ENCODE measurements around the gene GAS2. TPM values are rescaled to one million over a fixed set of nuclear protein-coding genes. Genes with fewer than 3 reads are reported as not detected.

The GAS2 gene
- total RNA-seq, 3 donors from 2014 or later: 1.4 to 2.9 (median 1.5) TPM

DNA sequence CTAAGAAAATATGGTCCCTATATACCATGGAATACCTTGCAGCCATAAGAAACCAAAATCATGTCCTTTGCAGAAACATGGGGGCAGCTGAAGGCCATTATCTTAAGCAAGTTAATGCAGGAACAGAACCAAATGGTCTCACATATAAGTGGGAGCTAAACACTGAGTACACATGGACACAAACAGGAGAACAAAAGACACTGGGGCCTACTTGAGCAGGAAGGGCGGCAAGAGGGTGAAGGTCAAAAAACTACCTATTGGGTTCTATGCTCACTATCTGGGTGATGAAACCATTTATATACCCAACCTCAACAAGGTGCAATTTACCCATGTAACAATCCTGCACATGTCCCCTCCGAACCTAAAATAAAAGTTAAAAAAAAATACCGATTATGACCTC lies 22.5 kb downstream of the GAS2 start:
- Mint-ChIP-seq H3K36me3 (ENCODE audit: insufficient read depth) (no peaks in the 10 kb centered on the region), H3K9me3 (no peaks in the 10 kb centered on the region), H3K27me3 (ENCODE audit: low read depth) (no peaks in the 10 kb centered on the region), H3K4me3 (no peak overlapping the region), H3K4me1 (ENCODE audit: low read depth) (peaks cover 14% of the 10 kb centered on the region)
- no peak for ATAC-seq
- DNase-seq: no peak

DNA sequence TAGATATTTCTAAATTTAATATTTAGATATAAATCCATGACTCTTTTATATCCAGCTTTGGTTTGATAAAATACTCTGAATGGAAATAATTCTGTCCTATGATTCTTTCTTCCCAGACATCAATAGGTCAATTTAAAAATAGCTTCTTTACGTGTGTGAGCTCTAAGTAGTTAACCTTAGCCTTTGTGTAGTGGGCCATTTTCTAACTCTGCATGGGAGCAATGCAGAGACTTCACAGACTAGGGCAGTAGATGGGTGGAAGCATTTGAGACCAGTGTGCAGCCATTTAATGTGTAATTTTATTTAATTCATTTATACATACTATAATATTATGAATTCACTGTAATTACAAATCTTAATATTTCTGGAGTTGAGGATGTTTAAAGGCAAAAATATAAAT lies 23.8 kb downstream of the GAS2 start:
- no peaks in the 10 kb centered on the region for H3K9me3 Mint-ChIP-seq
- no peak for ATAC-seq
- peaks cover 14% of the 10 kb centered on the region for H3K4me1 Mint-ChIP-seq (ENCODE audit: low read depth)
- no peaks in the 10 kb centered on the region for H3K27me3 Mint-ChIP-seq (ENCODE audit: low read depth)
- no peak overlapping the region for H3K4me3 Mint-ChIP-seq
- no peaks in the 10 kb centered on the region for H3K36me3 Mint-ChIP-seq (ENCODE audit: insufficient read depth)
- no peak for DNase-seq

DNA sequence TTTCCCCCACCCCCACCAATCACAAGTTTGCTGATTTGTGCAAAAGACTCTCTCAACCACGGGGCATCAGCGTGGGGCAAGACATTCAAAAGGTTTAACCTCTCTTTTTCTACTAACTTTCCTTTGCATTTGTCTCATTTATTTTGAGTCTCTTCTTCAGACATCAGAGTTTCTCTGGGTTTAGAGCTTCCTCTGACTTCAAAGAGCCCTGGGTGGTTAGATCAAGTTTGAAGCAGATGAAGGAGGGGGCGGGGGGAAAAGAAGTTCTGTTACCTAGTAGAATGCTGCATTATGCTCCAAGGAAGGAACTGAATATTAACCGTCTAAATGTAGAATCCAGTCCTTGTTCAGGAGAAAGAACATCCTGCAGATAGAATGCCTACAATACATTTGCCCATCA lies 24.5 kb downstream of the GAS2 start:
- Mint-ChIP-seq H3K9me3 (no peaks in the 10 kb centered on the region), H3K4me3 (peak overlapping the region; percentile 16), H3K36me3 (ENCODE audit: insufficient read depth) (no peaks in the 10 kb centered on the region), H3K4me1 (ENCODE audit: low read depth) (peaks cover 14% of the 10 kb centered on the region), H3K27me3 (ENCODE audit: low read depth) (no peaks in the 10 kb centered on the region)
- ATAC-seq: peak; percentile 60 to 74
- peak; percentile 5 for DNase-seq

DNA sequence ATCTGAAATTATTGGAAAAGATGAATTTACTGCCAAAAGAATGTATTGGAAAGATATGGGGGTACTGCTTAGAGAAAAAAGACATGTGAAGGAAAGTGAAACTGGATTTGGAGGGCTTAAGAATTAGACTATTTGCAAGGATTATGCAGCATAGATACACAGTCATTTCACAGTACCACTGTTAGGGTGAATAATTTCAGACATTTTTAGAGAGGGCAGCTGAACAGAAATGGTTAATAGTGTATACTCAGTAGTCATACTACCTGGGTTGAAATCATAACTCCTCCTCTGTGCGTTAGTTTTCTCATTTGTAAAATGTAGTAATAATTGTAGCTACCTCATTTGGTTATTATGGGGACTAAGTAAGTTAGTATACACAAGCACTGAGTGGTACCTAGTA lies 33.0 kb downstream of the GAS2 start:
- no peak overlapping the region for H3K4me3 Mint-ChIP-seq
- H3K36me3 Mint-ChIP-seq (ENCODE audit: insufficient read depth): no peaks in the 10 kb centered on the region
- peak in 1 of 2 donors; percentile 46 for ATAC-seq
- peaks cover 3% of the 10 kb centered on the region for H3K4me1 Mint-ChIP-seq (ENCODE audit: low read depth)
- H3K27me3 Mint-ChIP-seq (ENCODE audit: low read depth): no peaks in the 10 kb centered on the region
- DNase-seq: no peak
- no peaks in the 10 kb centered on the region for H3K9me3 Mint-ChIP-seq

DNA sequence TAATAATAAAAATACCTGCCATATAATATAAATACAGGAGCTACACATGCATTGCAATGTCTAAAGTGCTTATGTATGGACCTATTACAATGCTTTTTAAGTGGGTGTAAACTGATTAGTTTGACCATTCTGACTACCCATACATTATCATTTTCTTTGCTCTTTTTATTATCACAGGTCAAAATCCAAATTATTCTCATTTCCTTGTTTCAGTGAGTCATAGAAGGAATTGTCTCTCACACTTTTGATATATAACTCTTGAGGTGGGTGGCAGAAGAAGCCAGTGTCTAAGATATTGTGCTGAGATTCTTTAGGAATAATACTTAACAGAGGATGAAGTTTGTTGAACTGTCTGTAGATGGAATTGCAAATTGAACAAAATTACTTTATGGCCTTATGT lies 35.6 kb downstream of the GAS2 start:
- H3K36me3 Mint-ChIP-seq (ENCODE audit: insufficient read depth): no peaks in the 10 kb centered on the region
- H3K4me1 Mint-ChIP-seq (ENCODE audit: low read depth): peaks cover 3% of the 10 kb centered on the region
- H3K27me3 Mint-ChIP-seq (ENCODE audit: low read depth): no peaks in the 10 kb centered on the region
- no peak overlapping the region for H3K4me3 Mint-ChIP-seq
- no peak for DNase-seq
- ATAC-seq: no peak
- H3K9me3 Mint-ChIP-seq: no peaks in the 10 kb centered on the region

DNA sequence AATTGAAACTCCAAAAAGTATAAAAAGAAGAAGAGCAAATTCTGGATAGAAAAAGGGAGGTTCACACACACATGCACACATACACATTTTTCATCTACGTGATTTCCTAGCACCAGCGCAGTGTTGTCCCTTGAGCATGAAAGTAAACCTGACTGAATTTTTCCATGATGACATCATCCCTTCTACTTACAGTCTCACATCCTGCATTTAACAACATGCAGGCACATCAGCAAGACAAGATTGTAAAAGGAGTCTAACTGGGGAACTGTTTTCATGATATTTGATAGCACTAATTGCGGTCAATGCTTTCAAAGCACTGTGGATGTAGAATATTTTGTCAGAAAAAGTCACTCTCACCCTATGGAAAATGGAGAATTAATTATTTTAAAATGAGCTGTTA lies 36.6 kb downstream of the GAS2 start:
- Mint-ChIP-seq H3K4me3 (no peak overlapping the region), H3K27me3 (ENCODE audit: low read depth) (no peaks in the 10 kb centered on the region), H3K4me1 (ENCODE audit: low read depth) (peaks cover 3% of the 10 kb centered on the region), H3K36me3 (ENCODE audit: insufficient read depth) (no peaks in the 10 kb centered on the region), H3K9me3 (no peaks in the 10 kb centered on the region)
- DNase-seq: no peak
- ATAC-seq: peak; percentile 85 to 86

DNA sequence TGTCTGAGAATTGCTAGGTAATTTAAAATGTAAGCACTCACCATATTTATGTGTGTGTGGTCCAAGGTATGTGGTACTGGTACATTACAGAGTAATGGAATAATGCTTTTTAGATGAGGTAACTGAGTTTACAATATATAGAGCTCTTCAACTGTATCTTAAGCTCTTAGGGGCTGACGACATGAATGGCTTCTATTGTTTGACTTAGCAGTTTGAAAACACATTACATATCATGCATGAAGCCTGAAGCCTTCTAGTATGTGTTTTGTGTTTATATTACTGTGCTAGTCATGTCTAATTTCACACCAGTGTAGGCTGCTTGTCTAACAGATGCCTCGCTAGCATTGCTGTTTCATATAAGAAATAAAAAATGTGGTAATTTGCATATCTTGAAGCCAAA lies 37.2 kb downstream of the GAS2 start:
- Mint-ChIP-seq H3K27me3 (ENCODE audit: low read depth) (no peaks in the 10 kb centered on the region), H3K36me3 (ENCODE audit: insufficient read depth) (no peaks in the 10 kb centered on the region), H3K9me3 (no peaks in the 10 kb centered on the region), H3K4me1 (ENCODE audit: low read depth) (peaks cover 3% of the 10 kb centered on the region), H3K4me3 (no peak overlapping the region)
- DNase-seq (no peak), ATAC-seq (no peak)

DNA sequence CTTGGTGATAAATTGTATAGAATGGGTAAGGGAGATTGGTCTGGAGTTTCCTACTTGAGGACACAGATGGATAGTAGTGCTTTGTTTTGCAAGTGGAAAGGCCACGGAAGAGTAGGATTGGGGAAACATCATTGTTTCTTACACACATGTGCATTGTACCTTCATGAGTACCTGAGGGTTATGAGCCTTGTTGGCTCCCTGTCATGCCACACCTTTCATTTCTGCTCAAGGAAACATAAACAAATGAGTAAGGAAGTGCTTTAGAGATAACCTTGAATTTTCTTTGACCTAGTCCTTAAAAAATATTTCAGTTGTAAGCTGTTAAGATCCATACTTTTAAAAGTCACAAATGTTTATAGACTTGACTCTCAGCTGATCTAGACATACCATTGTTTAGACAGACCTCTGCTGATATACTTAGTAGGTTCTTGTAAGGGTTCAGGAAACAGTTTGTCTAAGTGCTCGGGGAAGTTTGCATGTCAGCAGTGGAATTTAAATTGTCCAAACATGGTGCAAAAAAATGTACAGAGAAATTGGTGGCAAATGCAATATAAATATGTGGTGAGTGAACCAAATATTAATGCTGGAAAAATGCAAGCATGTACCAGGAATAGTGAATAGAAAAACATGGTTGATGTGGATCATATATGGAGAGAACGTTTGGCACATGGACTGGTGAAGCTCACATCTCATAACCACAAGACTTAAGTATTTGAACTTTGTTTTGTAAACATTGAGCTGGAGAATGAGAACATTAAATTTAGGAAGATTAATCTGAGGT lies 40.9 kb downstream of the GAS2 start:
- ATAC-seq (no peak), DNase-seq (no peak)
- no peak overlapping the region for H3K4me3 Mint-ChIP-seq
- H3K9me3 Mint-ChIP-seq: no peaks in the 10 kb centered on the region
- H3K36me3 Mint-ChIP-seq (ENCODE audit: insufficient read depth): peaks cover 2% of the 10 kb centered on the region
- peaks cover 3% of the 10 kb centered on the region for H3K4me1 Mint-ChIP-seq (ENCODE audit: low read depth)
- no peaks in the 10 kb centered on the region for H3K27me3 Mint-ChIP-seq (ENCODE audit: low read depth)

DNA sequence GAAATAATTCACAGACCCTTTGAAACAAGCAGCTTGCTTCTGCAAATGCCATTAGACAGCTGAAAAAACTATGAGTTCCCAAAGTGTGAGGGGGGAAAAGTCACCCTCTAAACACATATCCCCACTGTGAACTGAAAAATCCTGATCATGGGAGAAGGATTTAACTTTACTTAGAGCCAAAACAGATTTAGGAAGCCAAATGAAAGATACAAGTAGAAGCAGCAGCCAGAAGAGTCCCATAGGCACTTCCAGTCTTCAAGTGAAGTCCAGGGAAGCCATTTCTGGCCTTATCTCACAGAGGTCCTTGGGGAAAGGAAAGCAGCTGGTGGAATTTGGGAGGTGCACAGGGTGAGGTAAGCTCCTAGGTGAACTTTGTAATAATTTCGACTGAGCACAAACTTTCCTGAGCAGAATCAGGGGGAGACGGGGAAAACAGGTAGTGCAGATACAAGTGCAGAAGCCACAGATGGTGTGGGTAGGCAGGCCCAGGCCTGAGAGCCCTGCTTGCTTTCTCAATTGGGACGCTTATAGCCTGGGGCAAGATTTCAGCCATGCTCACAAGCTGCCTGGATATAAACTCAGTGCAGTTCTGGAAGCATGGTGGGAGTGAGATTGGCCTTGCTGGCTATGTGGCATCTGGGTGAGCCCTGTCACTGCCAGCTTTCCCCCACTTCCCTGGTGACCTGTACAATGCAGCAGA lies 44.8 kb downstream of the GAS2 start:
- Mint-ChIP-seq H3K27me3 (ENCODE audit: low read depth) (no peaks in the 10 kb centered on the region), H3K36me3 (ENCODE audit: insufficient read depth) (peaks cover 2% of the 10 kb centered on the region), H3K4me1 (ENCODE audit: low read depth) (no peaks in the 10 kb centered on the region), H3K4me3 (no peak overlapping the region), H3K9me3 (peaks cover 7% of the 10 kb centered on the region)
- DNase-seq (no peak), ATAC-seq (no peak)

DNA sequence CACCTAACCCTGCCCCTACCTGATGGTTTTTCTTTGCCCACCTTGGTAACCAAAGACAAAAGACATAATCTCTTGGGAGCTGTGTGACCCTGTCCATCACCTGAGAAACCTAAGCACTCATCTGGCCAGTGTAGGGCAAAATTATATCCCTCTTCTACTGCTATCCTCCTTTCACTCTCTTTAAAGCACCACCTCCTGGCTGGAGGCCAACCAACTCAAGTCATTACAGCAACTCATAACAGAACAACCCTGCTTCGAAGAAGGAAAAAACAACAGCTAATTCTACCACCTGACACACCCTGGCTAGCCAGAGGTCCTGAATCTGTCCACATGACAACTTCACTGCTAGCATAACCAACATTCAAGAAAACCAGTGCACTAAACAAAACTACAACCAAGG lies 45.5 kb downstream of the GAS2 start:
- Mint-ChIP-seq H3K4me1 (ENCODE audit: low read depth) (no peaks in the 10 kb centered on the region), H3K36me3 (ENCODE audit: insufficient read depth) (peaks cover 2% of the 10 kb centered on the region), H3K27me3 (ENCODE audit: low read depth) (no peaks in the 10 kb centered on the region), H3K9me3 (peaks cover 7% of the 10 kb centered on the region), H3K4me3 (no peak overlapping the region)
- DNase-seq (no peak), ATAC-seq (no peak)

DNA sequence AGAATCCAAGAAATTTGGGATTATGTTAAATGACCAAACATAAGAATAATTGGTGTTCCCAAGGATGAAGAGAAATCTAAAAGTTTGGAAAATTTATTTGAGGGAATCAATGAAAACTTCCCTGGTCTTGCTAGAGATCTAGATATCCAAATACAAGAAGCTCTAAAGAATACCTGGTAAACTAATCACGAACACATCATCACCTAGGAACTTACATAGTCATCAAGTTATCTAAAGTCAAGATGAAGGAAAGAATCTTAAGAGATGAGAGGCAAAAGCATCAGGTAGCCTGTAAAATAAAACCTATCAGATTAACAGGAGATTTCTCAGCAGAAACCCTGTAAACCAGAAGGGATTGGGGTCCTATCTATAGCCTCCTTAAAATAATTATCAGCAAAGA lies 46.9 kb downstream of the GAS2 start:
- Mint-ChIP-seq H3K36me3 (ENCODE audit: insufficient read depth) (peaks cover 2% of the 10 kb centered on the region), H3K27me3 (ENCODE audit: low read depth) (no peaks in the 10 kb centered on the region), H3K4me1 (ENCODE audit: low read depth) (no peaks in the 10 kb centered on the region), H3K9me3 (peaks cover 7% of the 10 kb centered on the region), H3K4me3 (no peak overlapping the region)
- DNase-seq (no peak), ATAC-seq (no peak)

DNA sequence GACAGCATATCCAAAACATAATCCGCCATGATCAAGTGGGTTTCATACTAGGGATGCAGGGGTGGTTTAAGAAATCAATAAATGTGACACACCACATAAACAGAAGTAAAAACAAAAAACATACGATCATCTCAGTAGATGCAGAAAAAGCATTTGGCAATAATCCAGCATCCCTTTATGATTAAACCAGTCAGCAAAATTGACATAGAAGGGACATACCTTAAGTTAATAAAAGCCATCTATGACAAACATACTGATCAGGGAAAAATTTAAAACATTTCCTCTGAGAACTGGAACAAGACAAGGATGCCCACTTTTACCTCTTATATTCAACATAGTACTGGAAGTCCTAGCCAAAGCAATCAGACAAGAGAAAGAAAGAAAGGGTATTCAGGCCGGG lies 49.6 kb downstream of the GAS2 start:
- DNase-seq (no peak), ATAC-seq (no peak)
- Mint-ChIP-seq H3K27me3 (ENCODE audit: low read depth) (no peaks in the 10 kb centered on the region), H3K4me3 (no peak overlapping the region), H3K4me1 (ENCODE audit: low read depth) (no peaks in the 10 kb centered on the region), H3K9me3 (peaks cover 7% of the 10 kb centered on the region), H3K36me3 (ENCODE audit: insufficient read depth) (peaks cover 2% of the 10 kb centered on the region)

DNA sequence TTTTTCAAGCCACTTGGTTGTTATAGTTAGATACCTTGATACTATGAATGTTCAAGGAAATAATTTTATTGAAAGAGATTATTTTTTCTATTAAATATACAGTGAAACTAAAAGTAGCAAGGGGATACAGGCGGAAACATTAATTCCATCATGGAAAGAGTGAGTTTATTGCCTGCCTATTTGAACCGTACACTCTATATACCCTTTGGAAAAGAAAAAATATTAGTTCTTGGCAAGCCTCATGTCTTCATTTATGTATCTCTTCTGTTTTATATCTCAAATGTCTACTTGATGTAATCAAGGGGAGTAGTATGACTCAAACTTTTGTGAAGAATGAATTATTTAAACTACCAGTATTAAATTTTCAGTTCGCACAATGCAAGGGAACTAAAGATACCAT lies 54.0 kb downstream of the GAS2 start:
- Mint-ChIP-seq H3K4me1 (ENCODE audit: low read depth) (no peaks in the 10 kb centered on the region), H3K36me3 (ENCODE audit: insufficient read depth) (no peaks in the 10 kb centered on the region), H3K4me3 (no peak overlapping the region), H3K9me3 (no peaks in the 10 kb centered on the region), H3K27me3 (ENCODE audit: low read depth) (no peaks in the 10 kb centered on the region)
- DNase-seq (no peak), ATAC-seq (no peak)

DNA sequence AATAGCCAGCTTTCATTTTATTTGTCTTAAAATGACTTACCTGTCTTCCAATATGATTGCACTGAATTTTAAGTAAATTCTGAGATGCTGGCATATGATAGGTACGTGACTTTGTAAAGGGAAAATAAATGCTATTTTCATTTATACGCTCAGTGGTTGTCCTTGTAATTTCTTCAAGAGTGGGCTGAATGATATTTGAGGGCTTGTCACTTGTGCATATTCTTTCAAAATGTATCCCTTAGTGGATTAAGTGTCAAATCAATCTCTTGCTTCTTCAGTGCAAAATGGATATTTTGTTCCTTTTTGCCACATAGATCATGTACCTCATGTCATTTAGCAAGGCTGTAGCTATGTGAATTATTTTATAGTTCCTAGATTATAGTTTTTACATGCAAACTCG lies 56.9 kb downstream of the GAS2 start:
- H3K4me3 Mint-ChIP-seq: no peak overlapping the region
- ATAC-seq (no peak), DNase-seq (no peak)
- H3K27me3 Mint-ChIP-seq (ENCODE audit: low read depth): no peaks in the 10 kb centered on the region
- H3K36me3 Mint-ChIP-seq (ENCODE audit: insufficient read depth): no peaks in the 10 kb centered on the region
- no peaks in the 10 kb centered on the region for H3K4me1 Mint-ChIP-seq (ENCODE audit: low read depth)
- H3K9me3 Mint-ChIP-seq: no peaks in the 10 kb centered on the region

DNA sequence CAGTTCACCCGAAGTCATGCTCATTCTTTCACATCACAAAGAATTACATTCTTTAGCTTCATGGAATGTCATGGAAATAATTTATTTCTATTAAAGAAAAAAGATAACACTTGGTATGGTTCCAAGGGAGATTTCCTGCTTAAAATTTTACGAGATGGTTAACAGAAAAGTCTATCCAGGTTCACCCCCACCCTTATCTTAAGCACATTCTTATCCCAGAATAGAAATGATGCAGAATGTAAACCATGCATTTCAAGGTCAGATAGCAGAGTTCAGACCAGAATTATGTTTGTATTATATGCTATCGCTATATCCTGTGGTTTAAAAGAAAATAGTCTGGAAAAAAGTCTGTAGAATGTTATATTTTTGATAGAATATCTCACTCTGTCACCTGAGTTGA lies 58.7 kb downstream of the GAS2 start:
- ATAC-seq: no peak
- no peaks in the 10 kb centered on the region for H3K36me3 Mint-ChIP-seq (ENCODE audit: insufficient read depth)
- no peak overlapping the region for H3K4me3 Mint-ChIP-seq
- H3K9me3 Mint-ChIP-seq: no peaks in the 10 kb centered on the region
- no peaks in the 10 kb centered on the region for H3K27me3 Mint-ChIP-seq (ENCODE audit: low read depth)
- H3K4me1 Mint-ChIP-seq (ENCODE audit: low read depth): no peaks in the 10 kb centered on the region
- DNase-seq: no peak

All from activated T-cell treated with anti-CD3 and anti-CD28 coated beads, Interleukin-2, amount 50 U/mL, for 4 hours (primary cell).